Tibial artery (tissue), 4 donors: Measurements from ENCODE around the gene GPATCH1.
"Not testable (repeated sequence)": the region's sequence is repeated elsewhere in the genome, so short reads cannot be mapped to it uniquely, and the experiment has no call there.

ENCODE experiments used
- DNase-seq, 2 donors: peaks; one replicate each; pipeline ENCODE4 v3.0.0-alpha.2; 2019
- H3K27ac ChIP-seq, 2 donors: fragments of 200-600 bp; sonication (generic) in 1 of 2; 1 replicate in 1 of 2; 2 replicates in 1 of 2; pipeline ENCODE4 v1.5.1; 2018 to 2019; ENCODE audit warnings: mild to moderate bottlenecking in 1 of 2
- H3K27me3 ChIP-seq, 2 donors: fragments of 200-600 bp; sonication (generic) in 1 of 2; one replicate each; pipeline versions ENCODE4 v1.5.1 to v1.6.0; 2016 to 2019
- H3K36me3 ChIP-seq, 3 donors: fragments of 200-600 bp; sonication (generic) in 2 of 3; one replicate each; pipeline ENCODE4 v1.5.1; 2016 to 2019; ENCODE audit warnings: mild to moderate bottlenecking in 2 of 3
- H3K4me1 ChIP-seq, 4 donors: fragments of 200-600 bp; sonication (generic) in 2 of 4; 1 replicate in 3 of 4; 2 replicates in 1 of 4; pipeline ENCODE4 v1.5.1; 2016 to 2019
- H3K4me3 ChIP-seq, 2 donors: fragments of 200-600 bp; sonication (generic) in 1 of 2; 1 replicate in 1 of 2; 2 replicates in 1 of 2; pipeline ENCODE4 v1.5.1; 2018 to 2019; ENCODE audit warnings: mild to moderate bottlenecking in 2 of 2
- H3K9me3 ChIP-seq, 3 donors: fragments of 200-600 bp; sonication (generic) in 1 of 3; one replicate each; pipeline ENCODE4 v1.5.1; 2016 to 2019
- CTCF ChIP-seq, 2 experiments: fragments of 200-600 bp in 1 of 2; fragments of 450-650 bp in 1 of 2; IDR thresholded peaks; one replicate each; pipeline ENCODE4 v1.5.1; 2017 to 2019; ENCODE audit warnings: antibody characterized with exemption in 2 of 2, mild to moderate bottlenecking in 1 of 2, moderate library complexity in 1 of 2
- intact Hi-C: fragments of 100-400 bp; cut with DNase I; formaldehyde crosslinking; loops from one replicate; pipeline ENCODE4 v1.15.0; 2023; ENCODE audit warnings: low total_unique reads

GPATCH1 gene

GRCh38 chr19:33158365-33158764, 77.4 kb downstream of the GPATCH1 start:
- H3K4me3 ChIP-seq = no peak overlapping the region
- H3K27me3 ChIP-seq = peaks cover 0 to 8% of the 10 kb centered on the region in 2 donors
- no peak overlapping the region for H3K27ac ChIP-seq
- TF ChIP-seq CTCF (IDR thresholded peaks at IDR 0.05) = no peak
- no peaks in the 10 kb centered on the region for H3K9me3 ChIP-seq
- no peaks in the 10 kb centered on the region for H3K36me3 ChIP-seq
- intact Hi-C loops = no loop called here
- DNase-seq = no peak
- no peaks in the 10 kb centered on the region for H3K4me1 ChIP-seq

- Histone ChIP-seq H3K27ac (no peak overlapping the region), H3K27me3 (peaks cover 0 to 8% of the 10 kb centered on the region in 2 donors), H3K36me3 (no peaks in the 10 kb centered on the region), H3K9me3 (no peaks in the 10 kb centered on the region), H3K4me1 (no peaks in the 10 kb centered on the region), H3K4me3 (no peak overlapping the region)
- TF ChIP-seq CTCF (IDR thresholded peaks at IDR 0.05) = no peak
- DNase-seq = no peak
- intact Hi-C loops = no loop called here
These were observed 78.2 kb downstream of the GPATCH1 start for GRCh38 chr19:33159149-33159548.

- TF ChIP-seq CTCF (IDR thresholded peaks at IDR 0.05) = no peak
- Histone ChIP-seq H3K27me3 (peaks cover 0 to 8% of the 10 kb centered on the region in 2 donors), H3K36me3 (no peaks in the 10 kb centered on the region), H3K4me3 (no peak overlapping the region), H3K27ac (no peak overlapping the region), H3K4me1 (no peaks in the 10 kb centered on the region), H3K9me3 (no peaks in the 10 kb centered on the region)
- intact Hi-C loops = no loop called here
- DNase-seq = no peak
These were observed 78.9 kb downstream of the GPATCH1 start for GRCh38 chr19:33159893-33160292.

- intact Hi-C loops = no loop called here
These were observed 80.2 kb downstream of the GPATCH1 start for GRCh38 chr19:33161201-33161600.

GRCh38 chr19:33163481-33163880, 82.5 kb downstream of the GPATCH1 start:
- Histone ChIP-seq H3K27me3 (no peaks in the 10 kb centered on the region), H3K36me3 (no peaks in the 10 kb centered on the region), H3K4me1 (no peaks in the 10 kb centered on the region), H3K9me3 (no peaks in the 10 kb centered on the region), H3K4me3 (no peak overlapping the region), H3K27ac (no peak overlapping the region)
- no peak for DNase-seq
- intact Hi-C loops = no loop called here
- no peak for TF ChIP-seq CTCF (IDR thresholded peaks at IDR 0.05)

More at GRCh38 chr19:33161201-33161600, 80.2 kb downstream of the GPATCH1 start:
- TF ChIP-seq CTCF (IDR thresholded peaks at IDR 0.05) = no peak
- Histone ChIP-seq H3K36me3 (no peaks in the 10 kb centered on the region), H3K4me3 (no peak overlapping the region), H3K27me3 (no peaks in the 10 kb centered on the region), H3K9me3 (no peaks in the 10 kb centered on the region), H3K4me1 (no peaks in the 10 kb centered on the region), H3K27ac (no peak overlapping the region)
- DNase-seq = no peak

GRCh38 chr19:33166037-33166436, 85.1 kb downstream of the GPATCH1 start:
- H3K4me1 ChIP-seq, H3K9me3 ChIP-seq, H3K4me3 ChIP-seq, H3K36me3 ChIP-seq, H3K27me3 ChIP-seq, intact Hi-C loops, H3K27ac ChIP-seq, DNase-seq: not testable (repeated sequence)
